Inferior parietal cortex (tissue), 1 donor: ENCODE measurements around the gene DGLUCY.
"Not testable (repeated sequence)": the region's sequence is repeated elsewhere in the genome, so short reads cannot be mapped to it uniquely, and the experiment has no call there.

Source experiments
- DNase-seq: peaks from one replicate; pipeline ENCODE4 v3.0.0-alpha.2; 2016; ENCODE audit errors: extremely low spot score

Gene DGLUCY

DNA sequence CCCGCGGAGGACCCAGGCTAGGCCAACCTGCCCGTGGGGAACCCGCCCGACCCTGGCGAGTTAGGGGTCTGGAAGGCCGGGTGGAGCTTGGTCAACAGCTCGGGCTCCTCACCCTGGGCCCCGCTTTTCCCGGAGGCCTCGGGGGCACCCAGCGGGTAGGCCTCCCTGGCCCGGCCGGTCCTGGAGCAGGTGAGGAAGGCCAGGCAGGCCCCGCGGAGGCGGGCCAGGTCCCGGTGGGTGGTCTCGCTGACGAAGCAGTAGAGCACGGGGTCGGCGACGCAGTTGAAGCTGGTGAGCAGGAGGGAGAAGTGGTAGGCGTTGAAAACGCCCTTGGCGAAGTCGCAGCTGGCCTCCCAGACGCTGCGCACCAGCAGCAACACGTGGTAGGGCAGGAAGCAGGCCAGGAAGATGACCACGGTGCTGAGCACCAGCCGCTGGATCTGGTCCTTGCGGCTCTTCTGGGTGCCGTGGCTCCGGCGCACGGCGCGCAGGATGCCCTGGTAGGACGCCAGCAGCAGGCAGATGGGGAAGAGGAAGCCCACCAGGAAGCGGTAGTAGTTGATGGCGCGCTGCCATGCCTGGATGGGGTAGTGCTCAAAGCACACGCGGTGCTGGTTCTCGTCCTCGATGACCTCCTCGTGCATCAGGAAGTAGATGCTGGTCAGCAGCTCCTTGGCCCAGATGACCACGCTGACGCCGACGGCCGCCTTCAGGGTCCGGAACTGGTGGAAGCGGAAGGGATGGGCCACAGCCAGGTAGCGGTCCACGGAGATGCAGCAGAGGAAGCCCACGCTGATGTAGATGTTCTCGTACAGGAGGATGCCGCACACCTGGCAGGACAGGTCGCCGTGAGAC is 120.3 kb downstream of the DGLUCY start:
- no peak for DNase-seq

GRCh38 chr14:91234791-91235114 is 120.9 kb downstream of the DGLUCY start:
- DNase-seq = no peak

DNA sequence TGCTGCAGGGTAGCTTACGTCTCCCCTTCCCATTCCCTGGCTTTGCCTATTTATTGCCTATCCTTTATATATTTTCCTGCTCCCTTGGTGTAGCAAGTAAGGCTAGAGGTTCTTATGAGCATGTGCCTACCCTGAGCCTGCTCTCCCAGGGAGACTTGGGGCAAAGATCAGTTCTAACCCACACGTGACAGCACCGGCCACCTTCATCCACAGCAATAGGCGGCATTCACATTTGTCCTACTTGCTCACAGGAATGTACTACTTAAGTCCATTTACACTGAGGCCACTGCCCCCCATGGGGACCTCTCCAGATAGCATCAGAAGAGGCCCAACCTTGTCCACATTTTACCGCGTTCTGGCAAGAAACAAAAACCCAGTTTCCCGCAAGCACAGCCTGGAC is 122.0 kb downstream of the DGLUCY start:
- no peak for DNase-seq

DNA sequence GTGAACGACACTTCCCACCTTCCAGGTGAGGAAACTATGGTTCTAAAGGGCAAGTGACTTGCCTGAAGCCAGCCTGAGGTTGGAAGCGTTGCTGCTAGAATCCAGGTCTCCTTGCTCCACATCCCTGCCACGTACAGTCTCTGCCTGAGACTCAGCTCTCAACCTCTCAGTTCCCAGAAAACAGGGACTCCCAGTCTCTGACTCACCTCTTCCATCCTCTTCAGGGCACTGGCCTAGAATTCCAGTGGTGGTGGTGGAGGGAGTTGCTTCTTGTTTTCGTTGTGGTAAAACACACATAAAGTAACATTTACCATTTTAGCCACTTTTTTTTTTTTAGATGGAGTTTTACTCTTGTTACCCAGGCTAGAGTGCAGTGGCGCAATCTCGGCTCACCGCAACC is 123.3 kb downstream of the DGLUCY start:
- DNase-seq = no peak

DNA sequence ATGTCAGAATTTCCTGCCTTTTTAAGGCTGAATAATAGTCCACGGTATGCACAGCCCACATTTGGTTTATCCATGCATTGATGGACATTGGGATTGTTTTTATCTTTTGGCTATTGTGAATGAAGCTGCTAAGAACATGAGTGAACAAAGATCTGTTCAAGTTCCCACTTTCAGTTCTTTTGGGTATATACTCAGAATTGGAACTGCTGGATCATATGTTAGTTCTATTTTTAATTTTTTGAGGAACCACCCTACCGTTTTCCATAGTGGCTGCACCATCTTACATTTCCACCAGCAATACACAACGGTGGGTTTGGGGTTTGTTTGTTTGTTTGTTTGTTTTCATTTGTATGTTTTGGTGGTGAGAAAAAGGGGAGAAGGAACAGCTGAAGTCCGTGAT is 124.2 kb downstream of the DGLUCY start:
- DNase-seq = no peak

DNA sequence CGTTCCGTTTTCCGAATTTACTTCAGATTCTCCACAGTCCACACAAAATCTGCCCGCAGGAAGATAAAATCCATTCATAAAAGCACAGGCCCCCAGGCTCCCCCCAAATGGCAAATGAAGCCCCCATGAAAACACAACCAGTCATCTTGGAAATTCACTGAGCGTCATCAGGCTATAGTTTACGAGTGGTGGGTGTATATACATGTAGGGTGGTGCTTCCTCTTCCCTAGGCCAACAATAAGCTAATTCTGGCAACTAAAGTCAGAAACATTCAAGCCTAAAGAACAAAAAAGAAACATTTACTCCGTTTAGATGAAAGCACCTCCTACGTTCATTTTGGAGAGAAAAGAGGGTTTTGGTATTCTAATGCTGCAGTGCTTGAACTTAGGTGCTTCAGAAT is 124.8 kb downstream of the DGLUCY start:
- DNase-seq = no peak

DNA sequence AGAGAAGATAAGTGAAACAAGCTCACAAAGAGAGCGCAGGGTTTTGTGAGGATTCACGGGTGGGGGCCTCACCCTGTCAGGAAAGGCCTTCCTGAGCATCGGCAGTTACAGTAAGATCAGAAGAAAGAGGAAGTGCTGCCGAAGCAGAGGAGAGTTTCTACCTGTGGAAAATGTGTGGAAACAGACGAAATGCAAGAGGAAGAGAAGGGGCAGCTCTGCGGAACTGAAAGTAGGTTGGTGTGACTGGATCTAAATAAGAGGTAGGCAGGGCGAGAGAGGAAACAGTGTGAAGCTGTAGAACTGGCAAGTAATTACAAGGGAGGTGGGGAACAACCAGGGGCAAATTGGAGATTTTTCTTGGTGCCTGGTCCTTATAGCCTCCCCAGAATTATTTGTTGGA is 128.0 kb downstream of the DGLUCY start:
- no peak for DNase-seq

GRCh38 chr14:91242635-91243034 is 128.8 kb downstream of the DGLUCY start:
- no peak for DNase-seq

- no peak for DNase-seq
These were observed 129.2 kb downstream of the DGLUCY start for GRCh38 chr14:91243074-91243471.

GRCh38 chr14:91244501-91244901 is 130.6 kb downstream of the DGLUCY start, which contains the start of gene GPR68:
Gene GPR68, minus strand, starts transcription at chr14:91244704. Its CDS starts 9,654 bp downstream, at chr14:91235050.
- DNase-seq = peak; percentile 58

GRCh38 chr14:91245029-91245428 is 131.2 kb downstream of the DGLUCY start:
- no peak for DNase-seq

DNA sequence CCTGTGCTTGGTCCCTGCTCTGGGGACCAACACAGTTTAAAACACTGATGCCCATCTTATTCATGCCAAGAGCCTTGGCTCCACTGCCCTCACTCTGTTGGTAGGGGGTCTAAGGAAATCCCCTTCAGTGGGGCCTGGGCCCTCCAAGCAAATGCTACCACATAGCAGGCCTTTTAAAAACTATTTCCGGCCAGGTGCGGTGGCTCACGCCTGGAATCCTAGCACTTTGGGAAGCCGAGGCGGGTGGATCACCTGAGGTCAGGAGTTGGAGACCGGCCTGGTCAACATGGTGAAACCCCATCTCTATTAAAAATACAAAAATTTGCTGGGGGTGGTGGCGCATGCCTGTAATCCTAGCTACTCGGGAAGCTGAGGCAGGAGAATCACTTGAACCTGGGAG is 131.7 kb downstream of the DGLUCY start:
- not testable (repeated sequence) for DNase-seq

- no peak for DNase-seq
These were observed 132.4 kb downstream of the DGLUCY start for GRCh38 chr14:91246051-91246852.

GRCh38 chr14:91249841-91250616 is 136.2 kb downstream of the DGLUCY start:
- DNase-seq = no peak

GRCh38 chr14:91250912-91251311 is 137.0 kb downstream of the DGLUCY start:
- no peak for DNase-seq

GRCh38 chr14:91252871-91253794 is 139.3 kb downstream of the DGLUCY start:
- DNase-seq = no peak

DNA sequence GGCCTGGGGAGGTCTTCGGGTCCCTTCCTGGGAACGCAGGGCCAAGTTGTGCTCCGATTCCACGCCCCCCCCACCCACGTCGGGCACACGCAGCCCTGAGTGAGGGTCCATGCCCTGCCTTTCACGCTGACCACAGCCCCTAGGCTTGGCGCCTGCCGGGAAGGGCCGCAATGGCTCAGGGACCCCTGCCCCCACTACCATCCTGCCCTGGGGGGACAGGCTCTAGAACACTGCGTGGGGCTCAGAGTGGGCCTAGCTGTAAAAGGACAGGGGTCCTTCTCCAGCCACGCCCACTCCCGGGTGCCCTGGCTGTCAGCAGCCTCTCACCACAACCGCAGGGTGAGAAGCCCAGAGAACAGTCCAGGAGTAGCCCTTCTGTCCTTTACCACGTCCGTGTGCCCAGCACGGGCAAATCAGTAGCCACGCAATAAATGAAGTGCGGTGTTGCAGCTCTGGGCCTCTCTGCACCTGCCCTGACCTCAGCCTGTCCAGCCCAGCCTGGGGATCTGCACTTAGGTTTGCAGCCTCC is 140.0 kb downstream of the DGLUCY start:
- no peak for DNase-seq

GRCh38 chr14:91254461-91254860 is 140.6 kb downstream of the DGLUCY start:
- no peak for DNase-seq

DNA sequence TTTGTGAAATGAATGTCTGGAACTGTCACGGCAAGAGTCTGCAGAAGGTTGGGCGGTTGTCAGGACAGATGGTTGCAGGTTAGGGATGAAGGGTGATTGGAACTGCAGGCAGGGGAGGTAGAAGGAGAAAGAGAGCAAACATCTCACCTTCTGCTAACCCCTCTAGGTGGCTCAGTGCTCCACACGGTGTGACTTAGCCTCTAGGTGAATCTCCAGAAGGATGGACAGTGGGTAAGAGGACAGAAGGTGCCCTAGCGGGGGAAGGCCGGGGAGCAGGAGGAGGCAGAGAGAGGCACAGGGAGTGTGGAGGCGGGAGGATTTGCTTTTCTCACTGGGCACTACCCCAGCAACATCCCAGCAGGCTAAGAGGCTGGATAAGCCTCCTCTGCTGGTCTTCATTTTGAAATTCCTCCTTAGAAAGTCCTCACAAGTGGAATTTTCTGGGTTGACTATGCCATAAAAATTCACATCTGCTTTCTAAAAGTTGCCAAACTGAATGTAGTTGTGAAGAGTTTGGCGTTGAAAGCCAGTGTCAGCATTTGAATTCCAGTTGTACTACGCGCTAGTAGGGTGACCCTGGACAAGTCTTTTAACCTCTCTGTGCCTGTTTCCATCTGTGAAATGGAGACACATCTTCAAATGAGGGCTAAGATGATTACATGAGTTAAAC is 141.3 kb downstream of the DGLUCY start:
- no peak for DNase-seq

DNA sequence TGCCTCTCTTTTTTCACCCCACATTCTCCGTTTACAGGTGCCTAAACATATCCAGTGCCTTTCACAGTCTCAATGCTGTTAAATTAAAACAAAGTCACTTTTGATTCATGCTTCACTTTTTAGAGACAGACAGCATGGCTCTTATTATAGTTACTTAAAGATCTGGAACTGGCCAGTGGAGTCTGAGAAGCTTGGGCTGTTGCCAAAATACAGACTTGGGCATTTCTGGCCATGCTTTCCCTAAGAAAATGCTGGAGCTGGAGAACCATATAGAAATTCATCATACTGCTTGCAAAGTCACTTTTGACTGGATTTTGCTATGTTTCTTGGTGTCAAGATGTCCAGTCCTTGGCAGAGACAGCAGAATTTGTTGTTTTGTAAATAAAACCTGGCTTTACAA is 142.8 kb downstream of the DGLUCY start:
- DNase-seq = no peak
